Anterior cingulate cortex (tissue), 58 donors: ENCODE data around the gene LMAN2L.
"Not testable (repeated sequence)": the region's sequence is repeated elsewhere in the genome, so short reads cannot be mapped to it uniquely, and the experiment has no call there.

ENCODE experiments used
- DNase-seq, 58 donors: peaks; one replicate each; lab custom pipeline; 2025; lab: John Stamatoyannopoulos, UW

Gene LMAN2L

GRCh38 chr2:96689431-96689991 is 50.4 kb downstream of the LMAN2L start:
- DNase-seq: no peak

- no peak for DNase-seq
Measured at GRCh38 chr2:96688649-96689430, 51.0 kb downstream of the LMAN2L start.

- no peak for DNase-seq
Measured at GRCh38 chr2:96687711-96688640, 51.9 kb downstream of the LMAN2L start.

- peak in 1 of 58 donors; percentile 6 for DNase-seq
Measured at GRCh38 chr2:96687266-96687665, 52.6 kb downstream of the LMAN2L start.

- no peak for DNase-seq
Measured at GRCh38 chr2:96685577-96686459, 54.0 kb downstream of the LMAN2L start.

- DNase-seq: no peak
Measured at GRCh38 chr2:96684883-96685576, 54.8 kb downstream of the LMAN2L start.

GRCh38 chr2:96683972-96684820 is 55.7 kb downstream of the LMAN2L start:
- no peak for DNase-seq

GRCh38 chr2:96683307-96683706 is 56.6 kb downstream of the LMAN2L start:
- DNase-seq: no peak

- DNase-seq: no peak
Measured at GRCh38 chr2:96681540-96681939, 58.3 kb downstream of the LMAN2L start.

- no peak for DNase-seq
Measured at GRCh38 chr2:96680561-96681141, 59.2 kb downstream of the LMAN2L start.

- no peak for DNase-seq
Measured at GRCh38 chr2:96679848-96680247, 60.0 kb downstream of the LMAN2L start.

GRCh38 chr2:96669539-96670215 is 70.2 kb downstream of the LMAN2L start:
- DNase-seq: no peak

GRCh38 chr2:96668771-96669170 is 71.1 kb downstream of the LMAN2L start:
- no peak for DNase-seq

GRCh38 chr2:96665717-96666116 is 74.1 kb downstream of the LMAN2L start:
- DNase-seq: not testable (repeated sequence)

- DNase-seq: no peak
Measured at GRCh38 chr2:96665083-96665569, 74.7 kb downstream of the LMAN2L start.

GRCh38 chr2:96664366-96664925 is 75.4 kb downstream of the LMAN2L start:
- DNase-seq: no peak

GRCh38 chr2:96663829-96664228 is 76.0 kb downstream of the LMAN2L start:
- no peak for DNase-seq
